ENCODE results near the gene ALG9.

DNA sequence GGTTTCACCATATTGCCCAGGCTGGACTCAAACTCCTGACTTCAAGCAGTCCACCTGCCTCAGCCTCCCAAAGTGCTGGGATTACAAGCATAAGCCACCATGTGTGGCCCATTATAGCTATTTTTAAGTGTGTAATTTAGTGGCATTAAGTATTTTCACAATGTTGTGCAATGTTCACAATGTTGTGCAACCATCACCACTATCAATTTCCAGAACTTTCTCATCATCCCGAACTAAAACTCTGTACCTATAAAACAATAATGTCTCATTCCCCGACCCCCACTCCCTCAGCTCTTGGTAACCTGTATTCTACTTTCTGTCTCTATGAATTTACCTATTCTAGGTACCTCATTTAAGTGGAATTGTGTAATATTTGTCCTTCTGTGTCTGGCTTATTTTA, 15.5 kb upstream of the ALG9 start:
- TF ChIP-seq YY1 (IDR thresholded peaks at IDR 0.05; ENCODE audit: low read depth) = no peak
- TF ChIP-seq EP300 (IDR thresholded peaks at IDR 0.05; ENCODE audit: borderline replicate concordance) = no peak
- TF ChIP-seq TAF1 (IDR thresholded peaks at IDR 0.05; ENCODE audit: low read depth) = no peak
- TF ChIP-seq CEBPB (IDR thresholded peaks at IDR 0.05) = no peak
- TF ChIP-seq RAD21 (IDR thresholded peaks at IDR 0.05; ENCODE audit: low read depth) = no peak
- no peak for TF ChIP-seq NFIC (IDR thresholded peaks at IDR 0.05)
- TF ChIP-seq, protein P1, sequence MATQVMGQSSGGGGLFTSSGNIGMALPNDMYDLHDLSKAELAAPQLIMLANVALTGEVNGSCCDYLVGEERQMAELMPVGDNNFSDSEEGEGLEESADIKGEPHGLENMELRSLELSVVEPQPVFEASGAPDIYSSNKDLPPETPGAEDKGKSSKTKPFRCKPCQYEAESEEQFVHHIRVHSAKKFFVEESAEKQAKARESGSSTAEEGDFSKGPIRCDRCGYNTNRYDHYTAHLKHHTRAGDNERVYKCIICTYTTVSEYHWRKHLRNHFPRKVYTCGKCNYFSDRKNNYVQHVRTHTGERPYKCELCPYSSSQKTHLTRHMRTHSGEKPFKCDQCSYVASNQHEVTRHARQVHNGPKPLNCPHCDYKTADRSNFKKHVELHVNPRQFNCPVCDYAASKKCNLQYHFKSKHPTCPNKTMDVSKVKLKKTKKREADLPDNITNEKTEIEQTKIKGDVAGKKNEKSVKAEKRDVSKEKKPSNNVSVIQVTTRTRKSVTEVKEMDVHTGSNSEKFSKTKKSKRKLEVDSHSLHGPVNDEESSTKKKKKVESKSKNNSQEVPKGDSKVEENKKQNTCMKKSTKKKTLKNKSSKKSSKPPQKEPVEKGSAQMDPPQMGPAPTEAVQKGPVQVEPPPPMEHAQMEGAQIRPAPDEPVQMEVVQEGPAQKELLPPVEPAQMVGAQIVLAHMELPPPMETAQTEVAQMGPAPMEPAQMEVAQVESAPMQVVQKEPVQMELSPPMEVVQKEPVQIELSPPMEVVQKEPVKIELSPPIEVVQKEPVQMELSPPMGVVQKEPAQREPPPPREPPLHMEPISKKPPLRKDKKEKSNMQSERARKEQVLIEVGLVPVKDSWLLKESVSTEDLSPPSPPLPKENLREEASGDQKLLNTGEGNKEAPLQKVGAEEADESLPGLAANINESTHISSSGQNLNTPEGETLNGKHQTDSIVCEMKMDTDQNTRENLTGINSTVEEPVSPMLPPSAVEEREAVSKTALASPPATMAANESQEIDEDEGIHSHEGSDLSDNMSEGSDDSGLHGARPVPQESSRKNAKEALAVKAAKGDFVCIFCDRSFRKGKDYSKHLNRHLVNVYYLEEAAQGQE (IDR thresholded peaks at IDR 0.05; ENCODE audit: low read depth) = no peak
- TF ChIP-seq, protein P2, sequence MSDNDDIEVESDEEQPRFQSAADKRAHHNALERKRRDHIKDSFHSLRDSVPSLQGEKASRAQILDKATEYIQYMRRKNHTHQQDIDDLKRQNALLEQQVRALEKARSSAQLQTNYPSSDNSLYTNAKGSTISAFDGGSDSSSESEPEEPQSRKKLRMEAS (IDR thresholded peaks at IDR 0.05) = no peak

Measured in Ishikawa (cell line).